Neural progenitor cell (in vitro differentiated cells): ENCODE data around the gene COL19A1. TPM values are rescaled to one million over a fixed set of nuclear protein-coding genes. Genes with fewer than 3 reads are reported as not detected.

ENCODE experiments used
- DNase-seq: peaks from one replicate; pipeline ENCODE4 v3.0.0-alpha.2; 2016; ENCODE audit warnings: low spot score
- H2AFZ ChIP-seq: fragments of 200-600 bp; sonication (generic); replicated peaks from 2 replicates; pipeline ENCODE4 v1.6.1; 2016; ENCODE audit warnings: antibody characterized with exemption
- H3F3A ChIP-seq: fragments of 200-600 bp; sonication (generic); 2 replicates; pipeline ENCODE4 v1.6.1; 2016; ENCODE audit warnings: antibody characterized with exemption, low read depth
- H3K27ac ChIP-seq: fragments of 200-600 bp; sonication (generic); 2 replicates; pipeline ENCODE4 v1.5.1; 2016; ENCODE audit warnings: mild to moderate bottlenecking
- H3K27me3 ChIP-seq: fragments of 200-600 bp; sonication (generic); 2 replicates; pipeline ENCODE4 v1.6.1; 2016; ENCODE audit warnings: mild to moderate bottlenecking, moderate library complexity
- H3K36me3 ChIP-seq: fragments of 200-600 bp; sonication (generic); 2 replicates; pipeline ENCODE4 v1.5.1; 2016
- H3K4me1 ChIP-seq: fragments of 200-600 bp; sonication (generic); 2 replicates; pipeline ENCODE4 v1.6.1; 2016; ENCODE audit warnings: mixed run types
- H3K4me2 ChIP-seq: fragments of 200-600 bp; sonication (generic); 2 replicates; pipeline ENCODE4 v1.6.1; 2016
- H3K4me3 ChIP-seq: fragments of 200-600 bp; sonication (generic); 2 replicates; pipeline ENCODE4 v1.5.1; 2016
- H3K79me2 ChIP-seq: fragments of 200-600 bp; sonication (generic); 2 replicates; pipeline ENCODE4 v1.6.1; 2016; ENCODE audit warnings: low read depth
- H3K9ac ChIP-seq: fragments of 200-600 bp; sonication (generic); 2 replicates; pipeline ENCODE4 v1.6.1; 2016
- H3K9me3 ChIP-seq: fragments of 200-600 bp; sonication (generic); 2 replicates; pipeline ENCODE4 v1.5.1; 2016; ENCODE audit warnings: low read depth
- H4K20me1 ChIP-seq: fragments of 200-600 bp; sonication (generic); 2 replicates; pipeline ENCODE4 v1.6.1; 2016; ENCODE audit warnings: low read depth
- H3K27ac Mint-ChIP-seq: 3 replicates; pipeline ENCODE4 v1.8.0; 2021; ENCODE audit warnings: mixed read lengths
- H3K27me3 Mint-ChIP-seq: 2 replicates; pipeline ENCODE4 v1.8.0; 2022; ENCODE audit warnings: low read depth, mild to moderate bottlenecking, inconsistent platforms, moderate library complexity, mixed read lengths; ENCODE audit not compliant: insufficient read depth
- H3K36me3 Mint-ChIP-seq: 3 replicates; pipeline ENCODE4 v1.8.0; 2021; ENCODE audit warnings: mixed read lengths
- H3K4me1 Mint-ChIP-seq: 3 replicates; pipeline ENCODE4 v1.8.0; 2021; ENCODE audit warnings: mixed read lengths
- H3K4me3 Mint-ChIP-seq: 3 replicates; pipeline ENCODE4 v1.8.0; 2021; ENCODE audit warnings: mild to moderate bottlenecking, moderate library complexity, mixed read lengths
- H3K9me3 Mint-ChIP-seq: 3 replicates; pipeline ENCODE4 v1.8.0; 2020; ENCODE audit warnings: mixed read lengths
- CTCF ChIP-seq: fragments of 200-600 bp; sonication (generic); IDR thresholded peaks from 2 replicates; pipeline ENCODE4 v1.5.1; 2017; ENCODE audit warnings: antibody characterized with exemption, mild to moderate bottlenecking
- EZH2 ChIP-seq: fragments of 200-600 bp; sonication (generic); IDR thresholded peaks from 2 replicates; pipeline ENCODE4 v1.6.1; 2017; ENCODE audit warnings: antibody characterized with exemption, mild to moderate bottlenecking, moderate library complexity
- EZH2phosphoT487 ChIP-seq: fragments of 200-600 bp; sonication (generic); IDR thresholded peaks from 2 replicates; pipeline ENCODE4 v1.6.1; 2017; ENCODE audit warnings: antibody characterized with exemption
- total RNA-seq: library from RNA; depleted of rRNA; stranded (reverse); fragments of >200 nt; gene quantifications from 2 replicates; pipeline ENCODE4 v1.2.3, GENCODE V29; 2015; ENCODE audit warnings: low replicate concordance

COL19A1 gene
- total RNA-seq, 1 donor from 2014 or later = not detected

- Mint-ChIP-seq H3K36me3 (no peaks in the 10 kb centered on the region), H3K27ac (no peak overlapping the region), H3K4me3 (no peak overlapping the region), H3K4me1 (no peaks in the 10 kb centered on the region), H3K9me3 (no peaks in the 10 kb centered on the region), H3K27me3 (no peaks in the 10 kb centered on the region)
- Histone ChIP-seq H2AFZ (no peak overlapping the region), H3F3A (no peaks in the 10 kb centered on the region), H4K20me1 (no peaks in the 10 kb centered on the region), H3K9ac (no peak overlapping the region), H3K4me2 (no peak overlapping the region), H3K4me3 (no peak overlapping the region), H3K9me3 (no peaks in the 10 kb centered on the region), H3K36me3 (no peaks in the 10 kb centered on the region), H3K4me1 (no peaks in the 10 kb centered on the region), H3K79me2 (no peaks in the 10 kb centered on the region), H3K27me3 (no peaks in the 10 kb centered on the region), H3K27ac (no peak overlapping the region)
- no peak for DNase-seq
- TF ChIP-seq EZH2phosphoT487 (no peak), CTCF (no peak), EZH2 (no peak)
Observed at GRCh38 chr6:70061546-70061945, 195.2 kb downstream of the COL19A1 start.

- no peak for DNase-seq
- Histone ChIP-seq H3K4me3 (no peak overlapping the region), H3K27me3 (no peaks in the 10 kb centered on the region), H3K4me2 (no peak overlapping the region), H3K79me2 (no peaks in the 10 kb centered on the region), H4K20me1 (no peaks in the 10 kb centered on the region), H3K36me3 (no peaks in the 10 kb centered on the region), H2AFZ (no peak overlapping the region), H3K27ac (no peak overlapping the region), H3F3A (no peaks in the 10 kb centered on the region), H3K9me3 (no peaks in the 10 kb centered on the region), H3K9ac (no peak overlapping the region), H3K4me1 (no peaks in the 10 kb centered on the region)
- Mint-ChIP-seq H3K27me3 (no peaks in the 10 kb centered on the region), H3K27ac (no peak overlapping the region), H3K4me3 (no peak overlapping the region), H3K4me1 (no peaks in the 10 kb centered on the region), H3K9me3 (no peaks in the 10 kb centered on the region), H3K36me3 (no peaks in the 10 kb centered on the region)
- TF ChIP-seq CTCF (no peak), EZH2phosphoT487 (no peak), EZH2 (no peak)
Observed at GRCh38 chr6:70062010-70062409, 195.7 kb downstream of the COL19A1 start.

- H3K4me3 ChIP-seq = no peak overlapping the region
- no peaks in the 10 kb centered on the region for H3K27me3 ChIP-seq
- no peak overlapping the region for H3K9ac ChIP-seq
- Mint-ChIP-seq H3K36me3 (no peaks in the 10 kb centered on the region), H3K4me1 (no peaks in the 10 kb centered on the region), H3K9me3 (no peaks in the 10 kb centered on the region), H3K4me3 (no peak overlapping the region), H3K27ac (no peak overlapping the region), H3K27me3 (no peaks in the 10 kb centered on the region)
- H3K4me1 ChIP-seq = no peaks in the 10 kb centered on the region
- H3K36me3 ChIP-seq = no peaks in the 10 kb centered on the region
- peak overlapping the region; percentile 37 for H2AFZ ChIP-seq
- no peak for TF ChIP-seq CTCF
- no peak for TF ChIP-seq EZH2phosphoT487
- TF ChIP-seq EZH2 = no peak
- H3F3A ChIP-seq = no peaks in the 10 kb centered on the region
- H3K4me2 ChIP-seq = no peak overlapping the region
- no peak for DNase-seq
- no peak overlapping the region for H3K27ac ChIP-seq
- no peaks in the 10 kb centered on the region for H4K20me1 ChIP-seq
- no peaks in the 10 kb centered on the region for H3K79me2 ChIP-seq
- no peaks in the 10 kb centered on the region for H3K9me3 ChIP-seq
Observed at GRCh38 chr6:70072540-70073179, 206.3 kb downstream of the COL19A1 start.
